Vagina (tissue), 2 donors: ENCODE results near the gene EVC2.

Experiments
- CTCF ChIP-seq, 3 experiments: fragments of 450-650 bp in 2 of 3; fragments of 200-600 bp in 1 of 3; sonication (generic) in 1 of 3; IDR thresholded peaks; one replicate each; pipeline ENCODE4 v1.5.1; 2017 to 2019; ENCODE audit warnings: antibody characterized with exemption in 3 of 3, mild to moderate bottlenecking in 2 of 3, moderate library complexity in 2 of 3
- POLR2A ChIP-seq, 2 donors: fragments of 450-650 bp; IDR thresholded peaks; one replicate each; pipeline ENCODE4 v1.6.1; 2017; ENCODE audit warnings: antibody characterized with exemption in 2 of 2, mild to moderate bottlenecking in 2 of 2, moderate library complexity in 2 of 2
- POLR2AphosphoS5 ChIP-seq, 2 donors: sonication (generic); formaldehyde crosslinking; IDR thresholded peaks; one replicate each; pipeline ENCODE4 v1.9.0; 2017; ENCODE audit warnings: antibody characterized with exemption in 2 of 2, mild to moderate bottlenecking in 2 of 2, low read depth in 1 of 2; ENCODE audit not compliant: insufficient read depth in 1 of 2

- TF ChIP-seq CTCF (IDR thresholded peaks at IDR 0.05) (no peak), POLR2A (IDR thresholded peaks at IDR 0.05) (no peak), POLR2AphosphoS5 (IDR thresholded peaks at IDR 0.05; ENCODE audit: insufficient read depth in 1 of 2, low read depth in 1 of 2) (no peak)
Observed at GRCh38 chr4:5749568-5749967, 41.2 kb upstream of the EVC2 start.
